Measurements from ENCODE around the gene BRD1. TPM values are rescaled to one million over a fixed set of nuclear protein-coding genes. Genes with fewer than 3 reads are reported as not detected.
"Not testable (repeated sequence)": the region's sequence is repeated elsewhere in the genome, so short reads cannot be mapped to it uniquely, and the experiment has no call there.

BRD1 gene
- polyA plus RNA-seq, 3 donors = 0.61 to 13.8 (median 0.86) TPM

- Histone ChIP-seq H3K36me3 (replicated peaks in 1 of 2; ENCODE audit: control insufficient read depth in 1 of 2, insufficient read depth in 2 of 2, low read length in 2 of 2) (no peaks in the 10 kb centered on the region), H3K4me3 (replicated peaks in 1 of 3; ENCODE audit: low read depth in 2 of 3, low read length in 3 of 3) (no peak overlapping the region), H4K20me1 (ENCODE audit: insufficient read depth, low read length) (no peaks in the 10 kb centered on the region), H2AFZ (ENCODE audit: insufficient read depth, low read depth, low read length, poor library complexity, severe bottlenecking) (no peak overlapping the region), H3K4me1 (ENCODE audit: control insufficient read depth in 1 of 2, insufficient read depth in 2 of 2, low read length in 2 of 2) (peaks cover 12 to 14% of the 10 kb centered on the region in 2 donors), H3K9me3 (replicated peaks in 1 of 2; ENCODE audit: control insufficient read depth in 1 of 2, insufficient read depth in 1 of 2, low read length in 2 of 2) (peaks cover 6 to 22% of the 10 kb centered on the region in 2 donors), H3K4me2 (replicated peaks; ENCODE audit: extremely low read depth, low read length, poor library complexity, severe bottlenecking) (no peak overlapping the region), H3K79me2 (ENCODE audit: insufficient read depth, low read length) (no peaks in the 10 kb centered on the region), H3K27ac (ENCODE audit: low read depth in 1 of 2, low read length in 2 of 2) (no peak overlapping the region), H3K27me3 (ENCODE audit: control insufficient read depth in 2 of 2, insufficient read depth in 2 of 2, low read length in 2 of 2) (no peaks in the 10 kb centered on the region), H3K9ac (ENCODE audit: insufficient read depth, low read length, poor library complexity, severe bottlenecking) (no peak overlapping the region)
- Mint-ChIP-seq H3K4me1 (peaks cover 17% of the 10 kb centered on the region), H3K4me3 (no peak overlapping the region), H3K27me3 (ENCODE audit: low read depth in 3 of 3) (peaks cover 0 to 6% (median 0%) of the 10 kb centered on the region in 3 donors), H3K36me3 (no peaks in the 10 kb centered on the region), H3K9me3 (peaks cover 7 to 22% (median 15%) of the 10 kb centered on the region in 7 donors), H3K27ac (no peak overlapping the region)
- 91% methylated on average over 7 of the region's 13 CpGs for WGBS (ENCODE audit: insufficient coverage)
- intact Hi-C loops (cut with micrococcal nuclease) = no loop called here
- TF ChIP-seq CTCF (IDR thresholded peaks at IDR 0.05) = no peak
- no peak for DNase-seq
These were observed 64.5 kb downstream of the BRD1 start for GRCh38 chr22:49763138-49763537.

- DNase-seq; H3K36me3 Mint-ChIP-seq; H3K4me2 ChIP-seq (replicated peaks; ENCODE audit: extremely low read depth, low read length, poor library complexity, severe bottlenecking); H3K4me3 ChIP-seq (replicated peaks in 1 of 3; ENCODE audit: low read depth in 2 of 3, low read length in 3 of 3); H3K27ac ChIP-seq (ENCODE audit: low read depth in 1 of 2, low read length in 2 of 2); H3K79me2 ChIP-seq (ENCODE audit: insufficient read depth, low read length); H3K27ac Mint-ChIP-seq; intact Hi-C loops (cut with micrococcal nuclease); H3K27me3 ChIP-seq (ENCODE audit: control insufficient read depth in 2 of 2, insufficient read depth in 2 of 2, low read length in 2 of 2); H3K9ac ChIP-seq (ENCODE audit: insufficient read depth, low read length, poor library complexity, severe bottlenecking); H3K36me3 ChIP-seq (replicated peaks in 1 of 2; ENCODE audit: control insufficient read depth in 1 of 2, insufficient read depth in 2 of 2, low read length in 2 of 2); H4K20me1 ChIP-seq (ENCODE audit: insufficient read depth, low read length); H3K4me3 Mint-ChIP-seq; H3K27me3 Mint-ChIP-seq (ENCODE audit: low read depth in 3 of 3); H2AFZ ChIP-seq (ENCODE audit: insufficient read depth, low read depth, low read length, poor library complexity, severe bottlenecking): not testable (repeated sequence)
- peaks cover 7 to 24% (median 14%) of the 10 kb centered on the region in 7 donors for H3K9me3 Mint-ChIP-seq
- Histone ChIP-seq H3K9me3 (replicated peaks in 1 of 2; ENCODE audit: control insufficient read depth in 1 of 2, insufficient read depth in 1 of 2, low read length in 2 of 2) (peaks cover 6 to 22% of the 10 kb centered on the region in 2 donors), H3K4me1 (ENCODE audit: control insufficient read depth in 1 of 2, insufficient read depth in 2 of 2, low read length in 2 of 2) (peaks cover 12 to 14% of the 10 kb centered on the region in 2 donors)
- 100% methylated on average over 2 of the region's 7 CpGs for whole genome bisulfite sequencing (ENCODE audit: insufficient coverage)
- peaks cover 17% of the 10 kb centered on the region for H3K4me1 Mint-ChIP-seq
These were observed 65.1 kb downstream of the BRD1 start for GRCh38 chr22:49762571-49762970.

Measured in CD14-positive monocyte (primary cell).